ENCODE results near the gene NFATC1. TPM values are rescaled to one million over a fixed set of nuclear protein-coding genes. Genes with fewer than 3 reads are reported as not detected.

The NFATC1 gene
- polyA plus RNA-seq, 1 experiment = 0.73 TPM

DNA sequence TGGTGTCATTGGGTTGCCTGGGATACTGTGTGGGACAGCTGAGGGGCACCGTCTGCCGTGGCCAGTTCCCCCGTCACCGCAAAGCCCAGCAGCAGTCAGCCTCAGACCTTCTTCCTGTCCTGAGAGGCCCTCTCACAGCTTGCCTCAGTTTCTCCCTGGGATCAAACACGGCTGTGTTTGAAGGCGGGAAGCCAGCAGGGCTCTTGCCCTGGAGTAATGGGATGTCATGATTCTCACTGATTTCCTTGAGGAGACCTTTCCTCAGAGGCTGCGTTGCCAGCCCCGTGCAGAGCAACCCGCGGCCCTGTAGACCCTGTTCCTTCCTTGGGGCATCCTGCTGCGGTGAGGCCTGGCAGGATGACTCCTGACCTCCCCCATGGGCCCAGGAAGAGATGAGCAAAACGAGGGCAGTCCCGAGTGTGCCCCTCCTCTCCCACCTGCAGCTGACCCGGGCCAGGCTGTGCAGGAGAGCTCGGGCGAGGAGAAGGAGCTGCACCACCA lies 13.9 kb upstream of the NFATC1 start:
- Histone ChIP-seq H3K27ac (ENCODE audit: low read depth, low read length) (no peak overlapping the region), H3K9me3 (ENCODE audit: control insufficient read depth, insufficient read depth, low read length) (no peaks in the 10 kb centered on the region; the same call in 1 of the 2 replicates), H3K4me3 (ENCODE audit: low read depth, low read length) (no peak overlapping the region), H3K27me3 (ENCODE audit: control insufficient read depth, insufficient read depth, low read length) (no peaks in the 10 kb centered on the region)
- DNase-seq (ENCODE audit: low read depth, low spot score) = no peak
- CTCF ChIA-PET = interaction anchor here (1.0 to 7.4 kb wide), 7 partner anchors 9 to 263 kb away, joined by 3 to 107 read pairs (median 15); no protein-coding TSS in a partner anchor
- TF ChIP-seq, protein P1, sequence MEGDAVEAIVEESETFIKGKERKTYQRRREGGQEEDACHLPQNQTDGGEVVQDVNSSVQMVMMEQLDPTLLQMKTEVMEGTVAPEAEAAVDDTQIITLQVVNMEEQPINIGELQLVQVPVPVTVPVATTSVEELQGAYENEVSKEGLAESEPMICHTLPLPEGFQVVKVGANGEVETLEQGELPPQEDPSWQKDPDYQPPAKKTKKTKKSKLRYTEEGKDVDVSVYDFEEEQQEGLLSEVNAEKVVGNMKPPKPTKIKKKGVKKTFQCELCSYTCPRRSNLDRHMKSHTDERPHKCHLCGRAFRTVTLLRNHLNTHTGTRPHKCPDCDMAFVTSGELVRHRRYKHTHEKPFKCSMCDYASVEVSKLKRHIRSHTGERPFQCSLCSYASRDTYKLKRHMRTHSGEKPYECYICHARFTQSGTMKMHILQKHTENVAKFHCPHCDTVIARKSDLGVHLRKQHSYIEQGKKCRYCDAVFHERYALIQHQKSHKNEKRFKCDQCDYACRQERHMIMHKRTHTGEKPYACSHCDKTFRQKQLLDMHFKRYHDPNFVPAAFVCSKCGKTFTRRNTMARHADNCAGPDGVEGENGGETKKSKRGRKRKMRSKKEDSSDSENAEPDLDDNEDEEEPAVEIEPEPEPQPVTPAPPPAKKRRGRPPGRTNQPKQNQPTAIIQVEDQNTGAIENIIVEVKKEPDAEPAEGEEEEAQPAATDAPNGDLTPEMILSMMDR (IDR thresholded peaks at IDR 0.05; ENCODE audit: low read depth, low read length) = no peak
- POLR2A ChIA-PET = no interaction called here

DNA sequence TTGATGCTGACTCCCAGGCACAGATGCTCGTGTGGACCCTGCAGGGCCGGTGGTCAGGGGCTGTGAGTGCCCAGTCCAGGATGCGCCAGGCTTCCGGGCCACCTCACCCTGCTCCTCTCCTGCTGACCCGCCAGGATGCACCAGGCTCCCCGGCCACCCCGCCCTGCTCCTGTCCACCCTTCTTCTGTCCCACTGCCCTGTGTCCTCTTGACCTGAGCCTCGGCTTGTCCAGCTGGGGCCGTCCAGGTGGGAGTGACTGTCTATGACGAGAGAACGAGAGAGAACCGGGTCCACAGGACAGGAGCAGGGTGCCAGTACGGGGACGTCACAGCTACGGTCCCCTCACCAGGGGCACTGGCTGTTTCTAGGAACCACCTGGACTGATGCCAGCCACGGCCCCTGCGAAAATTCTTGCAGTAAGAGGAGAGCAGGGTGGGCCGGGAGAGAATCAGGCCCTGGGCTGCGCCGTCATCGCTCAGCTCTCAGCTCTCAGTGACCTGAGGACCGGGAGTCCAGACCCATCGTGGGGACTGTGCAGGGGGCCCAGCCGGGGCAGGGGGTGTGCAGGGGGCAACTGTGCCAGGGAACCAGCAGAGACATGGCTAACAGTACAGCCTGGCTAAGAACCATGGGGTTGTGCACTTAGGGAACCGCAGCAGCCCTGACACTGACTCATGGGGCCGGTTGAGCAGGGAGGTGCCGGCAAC lies 12.9 kb upstream of the NFATC1 start:
- DNase-seq (ENCODE audit: low read depth, low spot score) = no peak
- CTCF ChIA-PET = interaction anchor here (1.5 to 7.4 kb wide), 4 partner anchors 140 to 262 kb away, joined by 4 to 107 read pairs (median 36); no protein-coding TSS in a partner anchor
- POLR2A ChIA-PET = no interaction called here
- TF ChIP-seq, protein P1 (IDR thresholded peaks at IDR 0.05; ENCODE audit: low read depth, low read length) = no peak
- H3K9me3 ChIP-seq (ENCODE audit: control insufficient read depth, insufficient read depth, low read length) = no peaks in the 10 kb centered on the region; the same call in 1 of the 2 replicates
- H3K27me3 ChIP-seq (ENCODE audit: control insufficient read depth, insufficient read depth, low read length) = peaks cover 6% of the 10 kb centered on the region
- no peak overlapping the region for H3K4me3 ChIP-seq (ENCODE audit: low read depth, low read length)
- H3K27ac ChIP-seq (ENCODE audit: low read depth, low read length) = no peak overlapping the region

DNA sequence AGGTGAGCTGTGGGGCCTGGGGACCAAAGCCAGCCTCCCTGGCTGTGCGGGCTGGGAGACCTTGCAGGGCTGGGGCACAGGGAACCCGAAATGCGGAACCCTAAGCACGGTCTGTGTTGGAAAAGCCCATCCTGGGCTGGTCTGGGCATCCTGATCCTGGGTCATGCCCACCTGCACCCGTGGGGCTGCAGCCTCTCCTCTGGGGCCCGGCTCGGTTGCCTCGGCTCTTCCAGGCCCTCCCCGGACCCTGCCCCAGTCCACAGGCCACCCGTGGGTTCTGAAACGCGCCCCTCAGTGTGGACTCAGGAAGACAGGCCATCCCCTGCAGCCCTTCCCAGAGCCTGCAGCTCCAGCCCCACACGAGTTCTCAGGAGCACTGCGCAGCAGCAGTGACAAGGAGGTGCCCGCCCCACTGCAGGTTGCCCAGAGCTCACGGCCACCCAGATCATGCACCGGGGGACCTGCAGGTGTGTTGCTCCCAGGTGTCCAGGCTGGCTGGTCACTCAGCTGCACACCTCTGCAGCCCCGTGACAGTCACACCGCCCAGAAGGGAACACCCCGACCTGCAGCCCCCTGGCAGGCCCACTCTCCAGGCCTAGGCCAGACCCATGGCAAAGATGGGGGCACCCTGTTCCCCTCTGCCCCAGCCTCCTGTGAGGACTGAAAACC lies 12.2 kb upstream of the NFATC1 start:
- CTCF ChIA-PET = interaction anchor here (1.5 to 7.4 kb wide), 2 partner anchors 146 to 260 kb away, joined by 4 to 68 read pairs; no protein-coding TSS in a partner anchor
- POLR2A ChIA-PET = no interaction called here
- no peak overlapping the region for H3K27ac ChIP-seq (ENCODE audit: low read depth, low read length)
- TF ChIP-seq, protein P1 (IDR thresholded peaks at IDR 0.05; ENCODE audit: low read depth, low read length) = no peak
- DNase-seq (ENCODE audit: low read depth, low spot score) = no peak
- H3K9me3 ChIP-seq (ENCODE audit: control insufficient read depth, insufficient read depth, low read length) = no peaks in the 10 kb centered on the region; the same call in 1 of the 2 replicates
- no peak overlapping the region for H3K4me3 ChIP-seq (ENCODE audit: low read depth, low read length)
- peaks cover 10% of the 10 kb centered on the region for H3K27me3 ChIP-seq (ENCODE audit: control insufficient read depth, insufficient read depth, low read length)

DNA sequence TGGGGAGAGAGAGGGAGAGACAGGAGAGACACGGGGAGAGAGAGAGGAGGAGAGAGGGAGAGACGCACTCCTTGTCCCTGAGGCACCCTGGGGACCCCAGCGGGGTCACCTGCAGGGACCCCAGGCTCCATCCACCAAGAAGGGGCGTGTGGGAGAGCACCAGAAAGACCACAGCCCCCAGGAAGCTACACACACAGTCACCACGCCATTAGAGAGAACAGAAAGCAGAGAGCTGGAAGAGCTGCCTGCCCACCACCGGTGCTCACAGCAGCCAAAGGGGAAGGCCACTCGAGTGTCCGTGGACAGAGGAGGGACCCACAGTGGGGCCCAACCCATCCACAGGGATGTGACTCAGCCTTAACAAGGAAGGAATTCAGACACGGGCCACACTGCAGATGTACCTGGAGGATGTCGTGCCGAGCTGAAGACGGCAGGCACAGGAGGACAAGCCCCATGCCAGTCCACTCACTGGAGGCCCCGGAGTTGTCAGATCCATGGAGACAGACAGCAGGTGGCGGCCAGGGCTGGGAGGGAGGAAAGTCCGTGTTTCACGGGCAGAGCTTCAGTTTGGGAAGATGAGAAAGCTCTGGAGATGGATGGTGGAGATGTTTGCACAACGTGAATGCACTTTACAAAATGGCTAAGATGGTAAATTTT lies 11.5 kb upstream of the NFATC1 start:
- ChIA-PET CTCF (interaction anchor here (1.5 to 7.4 kb wide), 2 partner anchors 145 to 259 kb away, joined by 4 to 68 read pairs; no protein-coding TSS in a partner anchor), POLR2A (no interaction called here)

More for the DNA sequence above, 11.5 kb upstream of the NFATC1 start:
- H3K4me3 ChIP-seq (ENCODE audit: low read depth, low read length) = no peak overlapping the region
- TF ChIP-seq, protein P1 (IDR thresholded peaks at IDR 0.05; ENCODE audit: low read depth, low read length) = no peak
- H3K27ac ChIP-seq (ENCODE audit: low read depth, low read length) = no peak overlapping the region
- peaks cover 18% of the 10 kb centered on the region for H3K27me3 ChIP-seq (ENCODE audit: control insufficient read depth, insufficient read depth, low read length)
- no peak for DNase-seq (ENCODE audit: low read depth, low spot score)
- H3K9me3 ChIP-seq (ENCODE audit: control insufficient read depth, insufficient read depth, low read length) = no peaks in the 10 kb centered on the region; the same call in 1 of the 2 replicates
